ENCODE results near the gene GHITM. TPM values are rescaled to one million over a fixed set of nuclear protein-coding genes. Genes with fewer than 3 reads are reported as not detected.
A peak's percentile ranks its signal among the peaks of the same experiment; 100 is the strongest.
"Not testable (repeated sequence)": the region's sequence is repeated elsewhere in the genome, so short reads cannot be mapped to it uniquely, and the experiment has no call there.

Gene GHITM
- total RNA-seq, 1 donor from 2014 or later, result 77.8 TPM

- ATAC-seq, result peak; percentile 22
- intact Hi-C loops (cut with DNase I), result no loop called here
- no peak for DNase-seq (ENCODE audit: low spot score)
Observed at GRCh38 chr10:84138478-84139125, 707 bp upstream of the GHITM start.

GRCh38 chr10:84140036-84140379 is 699 bp downstream of the GHITM start:
- no peak for DNase-seq (ENCODE audit: low spot score)
- intact Hi-C loops (cut with DNase I), result no loop called here

GRCh38 chr10:84147347-84147746 is 8.0 kb downstream of the GHITM start:
- DNase-seq (ENCODE audit: low spot score), result no peak
- intact Hi-C loops (cut with DNase I), result no loop called here
- no peak for ATAC-seq

More at GRCh38 chr10:84140036-84140379, 699 bp downstream of the GHITM start:
- no peak for ATAC-seq

- intact Hi-C loops (cut with DNase I); DNase-seq (ENCODE audit: low spot score); ATAC-seq: not testable (repeated sequence)
Observed at GRCh38 chr10:84148006-84148597, 8.8 kb downstream of the GHITM start.

- no peak for DNase-seq (ENCODE audit: low spot score)
- intact Hi-C loops (cut with DNase I), result no loop called here
- ATAC-seq, result no peak
Observed at GRCh38 chr10:84149854-84150253, 10.5 kb downstream of the GHITM start.

GRCh38 chr10:84152769-84153168 is 13.5 kb downstream of the GHITM start:
- intact Hi-C loops (cut with DNase I), result no loop called here
- no peak for DNase-seq (ENCODE audit: low spot score)
- ATAC-seq, result no peak

GRCh38 chr10:84155521-84155920 is 16.2 kb downstream of the GHITM start:
- intact Hi-C loops (cut with DNase I), result no loop called here
- ATAC-seq (no peak), DNase-seq (ENCODE audit: low spot score) (no peak)

GRCh38 chr10:84156009-84156408 is 16.7 kb downstream of the GHITM start:
- DNase-seq (ENCODE audit: low spot score) (no peak), ATAC-seq (no peak)
- intact Hi-C loops (cut with DNase I), result no loop called here

GRCh38 chr10:84156768-84157167 is 17.5 kb downstream of the GHITM start:
- no peak for DNase-seq (ENCODE audit: low spot score)
- ATAC-seq, result no peak
- intact Hi-C loops (cut with DNase I), result no loop called here

GRCh38 chr10:84158061-84158460 is 18.8 kb downstream of the GHITM start:
- DNase-seq (ENCODE audit: low spot score), result no peak
- intact Hi-C loops (cut with DNase I), result no loop called here
- no peak for ATAC-seq

GRCh38 chr10:84158550-84158949 is 19.2 kb downstream of the GHITM start:
- no peak for ATAC-seq
- intact Hi-C loops (cut with DNase I), result no loop called here
- no peak for DNase-seq (ENCODE audit: low spot score)

GRCh38 chr10:84159076-84159685 is 19.9 kb downstream of the GHITM start:
- intact Hi-C loops (cut with DNase I), result no loop called here
- no peak for ATAC-seq
- DNase-seq (ENCODE audit: low spot score), result no peak

GRCh38 chr10:84160663-84161362 is 21.5 kb downstream of the GHITM start:
- DNase-seq (ENCODE audit: low spot score) (no peak), ATAC-seq (no peak)
- intact Hi-C loops (cut with DNase I), result no loop called here

GRCh38 chr10:84163996-84164395 is 24.7 kb downstream of the GHITM start:
- intact Hi-C loops (cut with DNase I), result no loop called here
- ATAC-seq, result no peak

GRCh38 chr10:84164442-84164841 is 25.1 kb downstream of the GHITM start:
- intact Hi-C loops (cut with DNase I), result no loop called here
- ATAC-seq, result no peak
- no peak for DNase-seq (ENCODE audit: low spot score)

More at GRCh38 chr10:84163996-84164395, 24.7 kb downstream of the GHITM start:
- DNase-seq (ENCODE audit: low spot score), result no peak

- intact Hi-C loops (cut with DNase I), result no loop called here
- ATAC-seq, result no peak
- DNase-seq (ENCODE audit: low spot score), result no peak
Observed at GRCh38 chr10:84166620-84167288, 27.4 kb downstream of the GHITM start.

- ATAC-seq; DNase-seq (ENCODE audit: low spot score); intact Hi-C loops (cut with DNase I): not testable (repeated sequence)
Observed at GRCh38 chr10:84167289-84167653, 28.0 kb downstream of the GHITM start.

- ATAC-seq; intact Hi-C loops (cut with DNase I); DNase-seq (ENCODE audit: low spot score): not testable (repeated sequence)
Observed at GRCh38 chr10:84168382-84168781, 29.1 kb downstream of the GHITM start.

- intact Hi-C loops (cut with DNase I); ATAC-seq; DNase-seq (ENCODE audit: low spot score): not testable (repeated sequence)
Observed at GRCh38 chr10:84171237-84171636, 31.9 kb downstream of the GHITM start.

Measured in sciatic nerve (tissue), 2 donors.